Measurements from ENCODE around the gene YKT6. TPM values are rescaled to one million over a fixed set of nuclear protein-coding genes. Genes with fewer than 3 reads are reported as not detected.

The YKT6 gene
- total RNA-seq, 1 experiment from 2014 or later = 107 TPM

- Mint-ChIP-seq H3K36me3 (ENCODE audit: insufficient read depth, unreplicated experiment) (no peaks in the 10 kb centered on the region), H3K4me1 (ENCODE audit: insufficient read depth, unreplicated experiment) (peaks cover 21% of the 10 kb centered on the region), H3K27me3 (ENCODE audit: insufficient read depth, unreplicated experiment) (no peaks in the 10 kb centered on the region), H3K9me3 (ENCODE audit: unreplicated experiment) (no peaks in the 10 kb centered on the region), H3K27ac (ENCODE audit: low read depth, unreplicated experiment) (no peak overlapping the region), H3K4me3 (ENCODE audit: unreplicated experiment) (no peak overlapping the region)
- ChIA-PET CTCF (interaction anchor here (0.6 to 1.1 kb wide), 3 partner anchors 26 to 510 kb away, joined by 3 to 5 read pairs (median 3); no protein-coding TSS in a partner anchor), POLR2A (no interaction called here)
- no peak for DNase-seq (ENCODE audit: unreplicated experiment)
- no TSS peak for BruUV-seq (replicated peaks)
- intact Hi-C loops (cut with micrococcal nuclease) = no loop called here
- no peak for TF ChIP-seq CTCF (IDR thresholded peaks at IDR 0.05; ENCODE audit: unreplicated experiment)
These were observed 14.0 kb upstream of the YKT6 start for GRCh38 chr7:44186736-44187135.

GRCh38 chr7:44187636-44188416 lies 13.0 kb upstream of the YKT6 start:
- H3K4me3 Mint-ChIP-seq (ENCODE audit: unreplicated experiment) = no peak overlapping the region
- H3K36me3 Mint-ChIP-seq (ENCODE audit: insufficient read depth, unreplicated experiment) = no peaks in the 10 kb centered on the region
- no peak for TF ChIP-seq CTCF (IDR thresholded peaks at IDR 0.05; ENCODE audit: unreplicated experiment)
- DNase-seq (ENCODE audit: unreplicated experiment) = no peak
- H3K9me3 Mint-ChIP-seq (ENCODE audit: unreplicated experiment) = no peaks in the 10 kb centered on the region
- peaks cover 21% of the 10 kb centered on the region for H3K4me1 Mint-ChIP-seq (ENCODE audit: insufficient read depth, unreplicated experiment)
- BruUV-seq (replicated peaks) = no TSS peak
- H3K27ac Mint-ChIP-seq (ENCODE audit: low read depth, unreplicated experiment) = no peak overlapping the region
- ChIA-PET POLR2A (no interaction called here), CTCF (interaction anchor here (0.6 to 1.1 kb wide), 2 partner anchors 50 to 168 kb away, joined by 3 read pairs; no protein-coding TSS in a partner anchor)
- intact Hi-C loops (cut with micrococcal nuclease) = no loop called here
- no peaks in the 10 kb centered on the region for H3K27me3 Mint-ChIP-seq (ENCODE audit: insufficient read depth, unreplicated experiment)

GRCh38 chr7:44188480-44189225 lies 12.1 kb upstream of the YKT6 start:
- peaks cover 17% of the 10 kb centered on the region for H3K4me1 Mint-ChIP-seq (ENCODE audit: insufficient read depth, unreplicated experiment)
- H3K9me3 Mint-ChIP-seq (ENCODE audit: unreplicated experiment) = no peaks in the 10 kb centered on the region
- TF ChIP-seq CTCF (IDR thresholded peaks at IDR 0.05; ENCODE audit: unreplicated experiment) = no peak
- DNase-seq (ENCODE audit: unreplicated experiment) = no peak
- no peaks in the 10 kb centered on the region for H3K36me3 Mint-ChIP-seq (ENCODE audit: insufficient read depth, unreplicated experiment)
- no TSS peak for BruUV-seq (replicated peaks)
- intact Hi-C loops (cut with micrococcal nuclease) = no loop called here
- H3K4me3 Mint-ChIP-seq (ENCODE audit: unreplicated experiment) = no peak overlapping the region
- no peaks in the 10 kb centered on the region for H3K27me3 Mint-ChIP-seq (ENCODE audit: insufficient read depth, unreplicated experiment)
- H3K27ac Mint-ChIP-seq (ENCODE audit: low read depth, unreplicated experiment) = no peak overlapping the region
- ChIA-PET POLR2A (no interaction called here), CTCF (interaction anchor here (0.6 kb wide), 1 partner anchor 49 kb away, joined by 3 read pairs; no protein-coding TSS in a partner anchor)

GRCh38 chr7:44189286-44189992 lies 11.3 kb upstream of the YKT6 start, which contains the start of gene GCK:
Gene GCK (minus strand): TSS chr7:44189439. CDS start chr7:44188953, 486 bp downstream.
- no peak within 1 kb of the TSS for H3K4me3 Mint-ChIP-seq (ENCODE audit: unreplicated experiment)
- no peaks in the 10 kb centered on the region for H3K36me3 Mint-ChIP-seq (ENCODE audit: insufficient read depth, unreplicated experiment)
- no peaks in the 10 kb centered on the region for H3K27me3 Mint-ChIP-seq (ENCODE audit: insufficient read depth, unreplicated experiment)
- intact Hi-C loops (cut with micrococcal nuclease) = no loop called here
- peaks cover 16% of the 10 kb centered on the region for H3K4me1 Mint-ChIP-seq (ENCODE audit: insufficient read depth, unreplicated experiment)
- BruUV-seq (replicated peaks) = no TSS peak
- DNase-seq (ENCODE audit: unreplicated experiment) = no peak
- no peak for TF ChIP-seq CTCF (IDR thresholded peaks at IDR 0.05; ENCODE audit: unreplicated experiment)
- no peak within 1 kb of the TSS for H3K27ac Mint-ChIP-seq (ENCODE audit: low read depth, unreplicated experiment)
- ChIA-PET POLR2A (no interaction called here), CTCF (no interaction called here)
- H3K9me3 Mint-ChIP-seq (ENCODE audit: unreplicated experiment) = no peaks in the 10 kb centered on the region

Data from MCF 10A (cell line).